Osteoblast (primary cell): ENCODE results near the gene SCAF1. TPM values are rescaled to one million over a fixed set of nuclear protein-coding genes. Genes with fewer than 3 reads are reported as not detected.

ENCODE experiments used
- DNase-seq: peaks from one replicate; pipeline ENCODE4 v3.0.0; 2011; ENCODE audit warnings: low spot score, mixed read lengths; ENCODE audit not compliant: insufficient read length; ENCODE audit errors: missing footprints
- H2AFZ ChIP-seq: 2 replicates; pipeline ENCODE4 v1.6.0; 2011; ENCODE audit warnings: mild to moderate bottlenecking, low read length
- H3K27ac ChIP-seq: 2 replicates; pipeline ENCODE4 v1.5.1; 2011; ENCODE audit warnings: mild to moderate bottlenecking, low read depth, low read length, moderate library complexity
- H3K27me3 ChIP-seq: 2 replicates; pipeline ENCODE4 v1.6.0; 2012; ENCODE audit warnings: mild to moderate bottlenecking, control low read depth, inconsistent platforms, low read length, moderate library complexity; ENCODE audit not compliant: insufficient read depth
- H3K36me3 ChIP-seq: 2 replicates; pipeline ENCODE4 v1.5.1; 2011; ENCODE audit warnings: mild to moderate bottlenecking, low read length, control low read depth, moderate library complexity; ENCODE audit not compliant: insufficient read depth
- H3K4me1 ChIP-seq: 2 replicates; pipeline ENCODE4 v1.5.1; 2011; ENCODE audit warnings: mild to moderate bottlenecking, low read length, control low read depth, moderate library complexity; ENCODE audit not compliant: insufficient read depth
- H3K4me2 ChIP-seq: 2 replicates; pipeline ENCODE4 v1.6.0; 2011; ENCODE audit warnings: mild to moderate bottlenecking, low read length; ENCODE audit not compliant: insufficient read depth
- H3K4me3 ChIP-seq: fragments of 200-600 bp; sonication (generic); 3 replicates; pipeline ENCODE4 v1.5.1; 2012; ENCODE audit warnings: mild to moderate bottlenecking, low read length, inconsistent platforms; ENCODE audit not compliant: insufficient read depth
- H3K79me2 ChIP-seq: 2 replicates; pipeline ENCODE4 v1.6.0; 2012; ENCODE audit warnings: mild to moderate bottlenecking, low read length, control low read depth, inconsistent platforms; ENCODE audit not compliant: insufficient read depth
- H3K9me3 ChIP-seq: 2 replicates; pipeline ENCODE4 v1.5.1; 2011; ENCODE audit warnings: low read depth, low read length, control low read depth
- H4K20me1 ChIP-seq: 2 replicates; pipeline ENCODE4 v1.6.0; 2012; ENCODE audit warnings: mild to moderate bottlenecking, low read length, control low read depth; ENCODE audit not compliant: insufficient read depth
- total RNA-seq: library from RNA; depleted of rRNA; stranded (reverse); fragments of >200 nt; gene quantifications from 2 replicates; pipeline ENCODE4 v1.2.3, GENCODE V29; 2012
- TF ChIP-seq, protein P1 (sequence below): IDR thresholded peaks from 2 replicates; pipeline ENCODE4 v1.5.1; 2011; ENCODE audit warnings: mild to moderate bottlenecking, low read depth, low read length, moderate library complexity; ENCODE audit errors: extremely low read depth

The SCAF1 gene, protein sequence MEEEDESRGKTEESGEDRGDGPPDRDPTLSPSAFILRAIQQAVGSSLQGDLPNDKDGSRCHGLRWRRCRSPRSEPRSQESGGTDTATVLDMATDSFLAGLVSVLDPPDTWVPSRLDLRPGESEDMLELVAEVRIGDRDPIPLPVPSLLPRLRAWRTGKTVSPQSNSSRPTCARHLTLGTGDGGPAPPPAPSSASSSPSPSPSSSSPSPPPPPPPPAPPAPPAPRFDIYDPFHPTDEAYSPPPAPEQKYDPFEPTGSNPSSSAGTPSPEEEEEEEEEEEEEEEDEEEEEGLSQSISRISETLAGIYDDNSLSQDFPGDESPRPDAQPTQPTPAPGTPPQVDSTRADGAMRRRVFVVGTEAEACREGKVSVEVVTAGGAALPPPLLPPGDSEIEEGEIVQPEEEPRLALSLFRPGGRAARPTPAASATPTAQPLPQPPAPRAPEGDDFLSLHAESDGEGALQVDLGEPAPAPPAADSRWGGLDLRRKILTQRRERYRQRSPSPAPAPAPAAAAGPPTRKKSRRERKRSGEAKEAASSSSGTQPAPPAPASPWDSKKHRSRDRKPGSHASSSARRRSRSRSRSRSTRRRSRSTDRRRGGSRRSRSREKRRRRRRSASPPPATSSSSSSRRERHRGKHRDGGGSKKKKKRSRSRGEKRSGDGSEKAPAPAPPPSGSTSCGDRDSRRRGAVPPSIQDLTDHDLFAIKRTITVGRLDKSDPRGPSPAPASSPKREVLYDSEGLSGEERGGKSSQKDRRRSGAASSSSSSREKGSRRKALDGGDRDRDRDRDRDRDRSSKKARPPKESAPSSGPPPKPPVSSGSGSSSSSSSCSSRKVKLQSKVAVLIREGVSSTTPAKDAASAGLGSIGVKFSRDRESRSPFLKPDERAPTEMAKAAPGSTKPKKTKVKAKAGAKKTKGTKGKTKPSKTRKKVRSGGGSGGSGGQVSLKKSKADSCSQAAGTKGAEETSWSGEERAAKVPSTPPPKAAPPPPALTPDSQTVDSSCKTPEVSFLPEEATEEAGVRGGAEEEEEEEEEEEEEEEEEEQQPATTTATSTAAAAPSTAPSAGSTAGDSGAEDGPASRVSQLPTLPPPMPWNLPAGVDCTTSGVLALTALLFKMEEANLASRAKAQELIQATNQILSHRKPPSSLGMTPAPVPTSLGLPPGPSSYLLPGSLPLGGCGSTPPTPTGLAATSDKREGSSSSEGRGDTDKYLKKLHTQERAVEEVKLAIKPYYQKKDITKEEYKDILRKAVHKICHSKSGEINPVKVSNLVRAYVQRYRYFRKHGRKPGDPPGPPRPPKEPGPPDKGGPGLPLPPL
- 12.1 and 14.8 TPM in 2 replicates for total RNA-seq

DNA sequence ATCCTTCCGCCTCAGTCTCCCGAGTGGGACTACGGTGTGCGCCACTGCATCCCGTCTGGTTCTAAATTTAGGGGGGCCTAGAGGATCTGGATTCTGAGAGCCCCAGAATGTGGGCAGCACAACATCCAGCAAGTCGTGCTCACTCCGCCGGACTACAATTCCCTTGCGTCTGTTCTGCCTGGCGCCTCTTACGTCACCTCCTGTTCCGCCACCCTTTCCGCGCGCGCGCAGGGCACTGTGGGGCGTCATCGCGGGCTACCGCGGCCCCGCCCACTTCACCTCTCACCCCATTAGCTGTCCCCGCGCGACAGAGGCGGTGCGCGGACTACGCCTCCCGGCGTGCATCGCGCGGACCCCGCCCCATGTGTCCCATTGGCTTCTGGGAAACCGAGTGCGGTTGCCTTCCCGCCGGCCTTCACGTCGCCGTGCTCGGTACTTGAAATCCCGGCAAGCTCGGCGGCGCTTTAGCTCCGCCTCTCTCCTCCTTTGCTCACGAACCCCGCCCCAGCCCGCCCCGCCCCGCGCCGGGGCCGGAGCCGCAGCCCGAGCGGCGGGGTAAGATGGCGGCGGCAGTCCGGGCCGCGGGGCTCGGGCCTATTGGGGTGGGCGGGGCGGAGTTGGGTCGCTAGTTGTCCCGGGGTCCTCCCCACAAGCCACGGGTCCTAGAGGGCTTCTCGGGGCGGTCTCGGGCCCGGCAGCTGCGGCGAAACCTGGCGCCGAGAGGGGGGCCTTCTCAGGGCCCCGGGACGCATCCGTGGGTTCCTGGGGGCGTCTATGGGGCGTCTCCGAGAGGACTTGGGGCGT lies at the start of gene SCAF1:
Gene SCAF1, plus strand, starts transcription at position 522 of the 804 bp plus-strand sequence. CDS start 2,818 bp downstream, outside the sequence.
- TF ChIP-seq, protein P1, sequence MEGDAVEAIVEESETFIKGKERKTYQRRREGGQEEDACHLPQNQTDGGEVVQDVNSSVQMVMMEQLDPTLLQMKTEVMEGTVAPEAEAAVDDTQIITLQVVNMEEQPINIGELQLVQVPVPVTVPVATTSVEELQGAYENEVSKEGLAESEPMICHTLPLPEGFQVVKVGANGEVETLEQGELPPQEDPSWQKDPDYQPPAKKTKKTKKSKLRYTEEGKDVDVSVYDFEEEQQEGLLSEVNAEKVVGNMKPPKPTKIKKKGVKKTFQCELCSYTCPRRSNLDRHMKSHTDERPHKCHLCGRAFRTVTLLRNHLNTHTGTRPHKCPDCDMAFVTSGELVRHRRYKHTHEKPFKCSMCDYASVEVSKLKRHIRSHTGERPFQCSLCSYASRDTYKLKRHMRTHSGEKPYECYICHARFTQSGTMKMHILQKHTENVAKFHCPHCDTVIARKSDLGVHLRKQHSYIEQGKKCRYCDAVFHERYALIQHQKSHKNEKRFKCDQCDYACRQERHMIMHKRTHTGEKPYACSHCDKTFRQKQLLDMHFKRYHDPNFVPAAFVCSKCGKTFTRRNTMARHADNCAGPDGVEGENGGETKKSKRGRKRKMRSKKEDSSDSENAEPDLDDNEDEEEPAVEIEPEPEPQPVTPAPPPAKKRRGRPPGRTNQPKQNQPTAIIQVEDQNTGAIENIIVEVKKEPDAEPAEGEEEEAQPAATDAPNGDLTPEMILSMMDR = no peak
- peak within 1 kb of the TSS; percentile 91 for H3K4me3 ChIP-seq
- peaks cover 62% of the 10 kb centered on the region for H3K79me2 ChIP-seq
- H3K27ac ChIP-seq = peak within 1 kb of the TSS; percentile 100
- peaks cover 40% of the 10 kb centered on the region for H3K4me1 ChIP-seq
- H4K20me1 ChIP-seq = peaks cover 31% of the 10 kb centered on the region
- H3K27me3 ChIP-seq = no peaks in the 10 kb centered on the region
- peak; percentile 100 for DNase-seq
- H3K36me3 ChIP-seq = peaks cover 23% of the 10 kb centered on the region
- H2AFZ ChIP-seq = peak within 1 kb of the TSS; percentile 49
- H3K9me3 ChIP-seq = no peaks in the 10 kb centered on the region
- peak within 1 kb of the TSS; percentile 97 for H3K4me2 ChIP-seq

DNA sequence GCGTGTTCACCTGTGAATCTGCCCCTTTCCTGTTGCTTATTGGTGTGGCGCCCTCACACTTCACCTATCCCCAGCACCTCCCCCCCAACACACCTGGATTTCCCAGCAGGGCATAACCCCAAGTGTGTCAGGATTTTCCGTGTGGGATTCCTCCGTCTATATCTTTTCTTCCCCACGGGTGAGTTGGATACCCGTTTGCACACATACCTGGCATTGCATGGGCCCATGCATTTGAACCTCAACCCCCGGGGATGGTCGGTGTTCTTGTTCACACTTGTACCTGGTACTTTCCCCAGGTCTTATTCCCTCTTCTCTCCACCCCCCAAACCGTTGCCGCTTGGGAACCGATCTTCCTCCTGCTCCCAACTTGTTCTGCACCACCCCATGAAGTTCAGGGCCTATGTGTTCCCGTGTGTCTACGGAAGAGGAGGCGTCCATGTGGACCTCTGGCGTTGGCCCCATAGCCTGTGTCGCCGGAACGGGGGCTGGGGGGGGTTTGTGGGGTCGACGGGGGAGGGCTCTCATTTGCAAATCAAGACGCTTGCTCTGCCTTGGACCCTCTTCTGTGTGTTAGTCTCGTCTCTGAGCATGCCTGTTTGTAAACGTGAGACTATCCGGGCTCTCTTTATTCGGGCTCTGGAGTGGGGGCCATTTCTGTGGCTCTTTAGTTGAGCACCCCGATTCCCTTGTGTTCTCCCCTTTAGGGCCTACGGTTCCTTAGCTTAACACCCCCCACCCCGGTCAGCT lies 49.4 kb upstream of the SCAF1 start:
- Histone ChIP-seq H3K4me2 (peak overlapping the region; percentile 90), H3K27ac (no peak overlapping the region), H3K79me2 (peaks cover 39% of the 10 kb centered on the region), H2AFZ (no peak overlapping the region), H3K9me3 (no peaks in the 10 kb centered on the region), H3K36me3 (peaks cover 21% of the 10 kb centered on the region), H3K27me3 (no peaks in the 10 kb centered on the region), H3K4me1 (peaks cover 22% of the 10 kb centered on the region), H4K20me1 (peaks cover 21% of the 10 kb centered on the region), H3K4me3 (peak overlapping the region; percentile 87)
- peak; percentile 95 for DNase-seq
- TF ChIP-seq, protein P1 = no peak

DNA sequence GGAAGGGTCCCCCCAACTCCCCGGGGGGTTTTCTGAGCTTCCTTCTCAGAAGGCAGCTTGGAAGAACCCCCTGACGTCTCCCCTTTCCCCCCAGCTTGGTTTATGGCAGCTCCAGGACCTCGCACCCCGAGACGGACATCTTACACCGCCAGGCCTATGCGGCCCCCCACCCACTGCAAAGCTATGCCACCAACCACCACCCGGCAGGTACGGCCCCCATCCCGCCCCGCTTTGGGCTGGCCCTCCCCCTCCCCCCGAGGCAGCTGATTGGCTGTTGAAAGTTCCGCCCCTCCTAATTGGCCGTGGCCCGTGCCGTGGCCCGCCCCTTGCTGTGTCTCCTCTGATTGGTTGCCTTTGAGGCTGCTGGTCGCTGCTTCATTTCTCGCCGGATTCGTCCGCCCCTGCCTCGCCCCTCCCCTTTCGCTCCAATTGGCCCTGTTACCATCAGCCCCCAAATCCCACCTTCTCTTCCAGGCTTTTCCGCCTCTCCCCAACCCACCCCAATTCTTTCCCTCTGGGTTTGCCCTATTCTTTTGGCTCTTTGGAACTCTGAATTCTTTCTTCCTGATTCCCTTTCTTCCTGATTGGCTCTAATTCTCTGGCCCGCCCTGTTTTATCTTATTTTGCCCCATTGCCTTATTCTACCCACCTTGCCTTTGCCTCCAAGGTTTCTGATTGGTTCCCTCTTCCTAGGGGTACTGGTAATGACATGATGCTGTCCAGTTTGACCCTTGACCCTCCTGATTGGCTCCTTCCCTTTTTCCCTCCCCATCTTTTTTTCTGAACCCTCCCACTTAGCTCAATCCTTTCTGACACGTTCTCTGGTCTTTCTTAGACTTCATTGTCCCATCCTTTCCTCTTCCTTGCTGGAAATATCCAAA lies 48.5 kb upstream of the SCAF1 start:
- Histone ChIP-seq H3K36me3 (peaks cover 25% of the 10 kb centered on the region), H3K4me3 (peak overlapping the region; percentile 87), H3K4me1 (peaks cover 22% of the 10 kb centered on the region), H2AFZ (peak overlapping the region; percentile 78), H3K4me2 (peak overlapping the region; percentile 90), H3K79me2 (peaks cover 45% of the 10 kb centered on the region), H3K27me3 (no peaks in the 10 kb centered on the region), H3K27ac (peak overlapping the region; percentile 53), H4K20me1 (peaks cover 23% of the 10 kb centered on the region), H3K9me3 (no peaks in the 10 kb centered on the region)
- peak; percentile 100 for DNase-seq
- TF ChIP-seq, protein P1 = no peak
